Panc1 (cell line): ENCODE data around the gene HNRNPDL. TPM values are rescaled to one million over a fixed set of nuclear protein-coding genes. Genes with fewer than 3 reads are reported as not detected.

Experiments used
- ATAC-seq: fragments of 200-7000 bp; cut with Tn5 transposase; 2 replicates; pipeline ENCODE4 v1.9.1; 2020; ENCODE audit warnings: mild to moderate bottlenecking, moderate library complexity
- BruUV-seq: library from RNA; stranded (reverse); fragments of 400-500 nt; replicated peaks from 2 replicates; lab custom pipeline; 2021; lab: Mats Ljungman, UMichigan
- CTCF ChIA-PET: fragments of 300-600 bp; sonication (Branson Sonifier 250); formaldehyde crosslinking; loops from one replicate; lab custom pipeline; 2022; ENCODE audit warnings: antibody characterized with exemption; lab: Charles Lee
- POLR2A ChIA-PET: fragments of 300-600 bp; sonication (Branson Sonifier 250); formaldehyde crosslinking; loops from one replicate; lab custom pipeline; 2022; ENCODE audit warnings: antibody characterized with exemption; lab: Charles Lee
- DNase-seq: peaks from one replicate; pipeline ENCODE4 v3.0.0-alpha.2; 2010; ENCODE audit warnings: low read depth, low spot score
- H3K27ac ChIP-seq: 2 replicates; pipeline ENCODE4 v1.5.1; 2011; ENCODE audit warnings: mild to moderate bottlenecking, low read length, inconsistent platforms
- H3K27me3 ChIP-seq: fragments of 200-500 bp; sonication (Bioruptor generic); 2 replicates; pipeline ENCODE4 v1.6.0; 2014; ENCODE audit warnings: low read length, inconsistent platforms; ENCODE audit not compliant: control insufficient read depth, insufficient read depth
- H3K36me3 ChIP-seq: fragments of 200-500 bp; sonication (Bioruptor generic); 2 replicates; pipeline ENCODE4 v1.5.1; 2014; ENCODE audit warnings: inconsistent platforms, mild to moderate bottlenecking, low read length, moderate library complexity; ENCODE audit not compliant: control insufficient read depth, insufficient read depth
- H3K4me1 ChIP-seq: 2 replicates; pipeline ENCODE4 v1.5.1; 2011; ENCODE audit warnings: inconsistent platforms, mild to moderate bottlenecking, low read length, moderate library complexity; ENCODE audit not compliant: control insufficient read depth, insufficient read depth
- H3K4me3 ChIP-seq, 2 experiments: 2 replicates each; pipeline ENCODE4 v1.5.1; 2011 to 2012; ENCODE audit warnings: low read depth in 2 of 2, low read length in 2 of 2, mild to moderate bottlenecking in 2 of 2, inconsistent platforms in 1 of 2, moderate library complexity in 1 of 2
- H3K9me3 ChIP-seq: fragments of 200-500 bp; sonication (Bioruptor generic); 2 replicates; pipeline ENCODE4 v1.5.1; 2014; ENCODE audit warnings: low read depth, mild to moderate bottlenecking, inconsistent platforms, low read length, moderate library complexity; ENCODE audit not compliant: control insufficient read depth, insufficient read depth
- CTCF ChIP-seq: fragments of 450-650 bp; IDR thresholded peaks from 2 replicates; pipeline ENCODE4 v1.5.1; 2017; ENCODE audit warnings: mild to moderate bottlenecking
- POLR2AphosphoS5 ChIP-seq: IDR thresholded peaks from 2 replicates; pipeline ENCODE4 v1.6.1; 2012; ENCODE audit warnings: mild to moderate bottlenecking, low read depth, low read length, moderate library complexity
- REST ChIP-seq, 2 experiments: IDR thresholded peaks; 2 replicates each; pipeline ENCODE4 v1.6.1; 2011 to 2012; ENCODE audit warnings: low read depth in 2 of 2, control low read depth in 1 of 2, low read length in 1 of 2, mild to moderate bottlenecking in 1 of 2, moderate library complexity in 1 of 2; ENCODE audit not compliant: insufficient read depth in 1 of 2
- SIN3A ChIP-seq: IDR thresholded peaks from 2 replicates; pipeline ENCODE4 v1.6.1; 2012; ENCODE audit warnings: low read depth, mild to moderate bottlenecking, low read length, moderate library complexity, borderline replicate concordance; ENCODE audit not compliant: insufficient read depth
- TCF7L2 ChIP-seq: IDR thresholded peaks from 2 replicates; pipeline ENCODE4 v1.6.1; 2011; ENCODE audit warnings: mild to moderate bottlenecking, low read depth, low read length, inconsistent platforms
- in situ Hi-C: cut with HindIII; loops from 2 replicates; pipeline ENCODE4 v1.10.0; 2016; ENCODE audit warnings: low sequenced_read_pairs, low pct_unique_long_range_greater_than_20kb
- intact Hi-C: fragments of 100-400 bp; cut with micrococcal nuclease; formaldehyde crosslinking; loops from one replicate; pipeline ENCODE4 v1.10.0; 2022; ENCODE audit not compliant: unreplicated experiment
- total RNA-seq: library from RNA; stranded (reverse); gene quantifications from one replicate; pipeline ENCODE4 v1.2.1, GENCODE V29; 2021; ENCODE audit not compliant: unreplicated experiment

The HNRNPDL gene
- total RNA-seq, 1 experiment from 2014 or later, result 146 TPM

- CTCF ChIA-PET, result no interaction called here
- intact Hi-C loops (no loop called here), in situ Hi-C loops (no loop called here)
- Histone ChIP-seq H3K27ac (no peak overlapping the region), H3K4me3 (no peak overlapping the region), H3K27me3 (no peaks in the 10 kb centered on the region), H3K4me1 (no peaks in the 10 kb centered on the region), H3K9me3 (peaks cover 6% of the 10 kb centered on the region; the same call in 1 of the 2 replicates), H3K36me3 (no peaks in the 10 kb centered on the region)
- ATAC-seq (no peak), DNase-seq (no peak)
- no TSS peak for BruUV-seq
- no peak for TF ChIP-seq CTCF
- no peak for TF ChIP-seq REST (IDR thresholded peaks at IDR 0.05; ENCODE audit: insufficient read depth in 1 of 2, low read depth in 2 of 2, low read length in 1 of 2)
- TF ChIP-seq SIN3A, result no peak
- no peak for TF ChIP-seq TCF7L2
- no peak for TF ChIP-seq POLR2AphosphoS5
- POLR2A ChIA-PET, result no interaction called here
Measured at GRCh38 chr4:82381235-82381634, 49.0 kb downstream of the HNRNPDL start.

DNA sequence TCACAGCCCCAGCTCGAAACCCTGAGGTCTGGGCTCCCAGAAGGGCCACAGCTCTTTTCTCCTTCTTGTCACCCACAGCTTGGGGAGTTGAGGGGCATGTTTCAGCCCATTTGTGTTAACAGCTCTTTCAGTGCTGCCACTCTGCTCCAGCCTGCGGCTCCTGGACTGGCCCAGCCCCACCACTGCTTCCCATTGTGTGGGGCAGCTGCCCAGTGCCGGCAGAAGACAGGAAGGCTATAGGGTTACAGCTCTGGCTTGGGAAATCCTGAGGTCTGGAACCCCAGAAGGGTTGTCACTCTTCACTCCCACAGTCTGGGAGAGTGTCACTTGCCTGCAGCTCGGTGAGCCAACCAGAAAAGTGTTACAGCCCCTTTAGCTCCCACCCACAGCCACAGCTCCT, 49.4 kb downstream of the HNRNPDL start:
- POLR2A ChIA-PET, result no interaction called here
- intact Hi-C loops, result no loop called here
- ATAC-seq, result no peak

More for the DNA sequence above, 49.4 kb downstream of the HNRNPDL start:
- in situ Hi-C loops, result no loop called here
- DNase-seq, result no peak
- BruUV-seq, result no TSS peak
- Histone ChIP-seq H3K9me3 (peaks cover 3% of the 10 kb centered on the region; the same call in 1 of the 2 replicates), H3K4me3 (no peak overlapping the region), H3K36me3 (no peaks in the 10 kb centered on the region), H3K27ac (no peak overlapping the region), H3K4me1 (peaks cover 3% of the 10 kb centered on the region; the same call in 1 of the 2 replicates), H3K27me3 (no peaks in the 10 kb centered on the region)
- no peak for TF ChIP-seq TCF7L2
- TF ChIP-seq CTCF, result no peak
- TF ChIP-seq SIN3A, result no peak
- no peak for TF ChIP-seq REST (IDR thresholded peaks at IDR 0.05; ENCODE audit: insufficient read depth in 1 of 2, low read depth in 2 of 2, low read length in 1 of 2)
- TF ChIP-seq POLR2AphosphoS5, result no peak
- CTCF ChIA-PET, result no interaction called here
